WTC11 (cell line): Measurements from ENCODE around the gene STAT1.

Experiments
- TF ChIP-seq, protein P1 (sequence below): fragments of 200-600 bp; IDR thresholded peaks from 2 replicates; pipeline ENCODE4 v1.8.0; 2022; ENCODE audit warnings: antibody characterized with exemption
- TF ChIP-seq, protein P2 (sequence below): sonication (generic); formaldehyde crosslinking; IDR thresholded peaks from 2 replicates; pipeline ENCODE4 v1.8.0; 2022; ENCODE audit warnings: mild to moderate bottlenecking, missing genetic modification reagents
- TF ChIP-seq, protein P3 (sequence below): sonication (generic); formaldehyde crosslinking; IDR thresholded peaks from 2 replicates; pipeline ENCODE4 v1.8.1; 2022; ENCODE audit warnings: low read depth, missing genetic modification reagents, borderline replicate concordance

DNA sequence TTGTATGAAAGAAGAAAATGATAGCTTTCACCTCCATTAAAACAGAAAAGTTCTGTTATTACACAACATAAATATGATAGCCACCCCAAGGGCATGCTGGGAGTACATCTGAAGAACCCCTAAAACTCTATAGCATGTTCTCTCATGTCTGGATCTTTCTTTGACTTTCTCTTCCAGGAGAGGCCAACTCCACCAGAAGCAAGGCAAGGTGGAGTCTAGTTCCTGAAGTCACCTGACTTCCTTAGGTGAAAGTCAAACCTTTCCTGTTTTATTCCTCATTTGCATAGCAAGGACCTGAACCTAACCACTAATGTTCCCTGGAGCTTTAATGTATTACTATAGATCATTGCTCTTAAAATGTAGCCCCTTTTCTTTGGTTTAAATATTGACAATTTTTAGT, 5.7 kb downstream of the STAT1 start:
- TF ChIP-seq, protein P1, sequence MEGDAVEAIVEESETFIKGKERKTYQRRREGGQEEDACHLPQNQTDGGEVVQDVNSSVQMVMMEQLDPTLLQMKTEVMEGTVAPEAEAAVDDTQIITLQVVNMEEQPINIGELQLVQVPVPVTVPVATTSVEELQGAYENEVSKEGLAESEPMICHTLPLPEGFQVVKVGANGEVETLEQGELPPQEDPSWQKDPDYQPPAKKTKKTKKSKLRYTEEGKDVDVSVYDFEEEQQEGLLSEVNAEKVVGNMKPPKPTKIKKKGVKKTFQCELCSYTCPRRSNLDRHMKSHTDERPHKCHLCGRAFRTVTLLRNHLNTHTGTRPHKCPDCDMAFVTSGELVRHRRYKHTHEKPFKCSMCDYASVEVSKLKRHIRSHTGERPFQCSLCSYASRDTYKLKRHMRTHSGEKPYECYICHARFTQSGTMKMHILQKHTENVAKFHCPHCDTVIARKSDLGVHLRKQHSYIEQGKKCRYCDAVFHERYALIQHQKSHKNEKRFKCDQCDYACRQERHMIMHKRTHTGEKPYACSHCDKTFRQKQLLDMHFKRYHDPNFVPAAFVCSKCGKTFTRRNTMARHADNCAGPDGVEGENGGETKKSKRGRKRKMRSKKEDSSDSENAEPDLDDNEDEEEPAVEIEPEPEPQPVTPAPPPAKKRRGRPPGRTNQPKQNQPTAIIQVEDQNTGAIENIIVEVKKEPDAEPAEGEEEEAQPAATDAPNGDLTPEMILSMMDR, result no peak
- TF ChIP-seq, protein P2, sequence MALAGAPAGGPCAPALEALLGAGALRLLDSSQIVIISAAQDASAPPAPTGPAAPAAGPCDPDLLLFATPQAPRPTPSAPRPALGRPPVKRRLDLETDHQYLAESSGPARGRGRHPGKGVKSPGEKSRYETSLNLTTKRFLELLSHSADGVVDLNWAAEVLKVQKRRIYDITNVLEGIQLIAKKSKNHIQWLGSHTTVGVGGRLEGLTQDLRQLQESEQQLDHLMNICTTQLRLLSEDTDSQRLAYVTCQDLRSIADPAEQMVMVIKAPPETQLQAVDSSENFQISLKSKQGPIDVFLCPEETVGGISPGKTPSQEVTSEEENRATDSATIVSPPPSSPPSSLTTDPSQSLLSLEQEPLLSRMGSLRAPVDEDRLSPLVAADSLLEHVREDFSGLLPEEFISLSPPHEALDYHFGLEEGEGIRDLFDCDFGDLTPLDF, result no peak
- TF ChIP-seq, protein P3, sequence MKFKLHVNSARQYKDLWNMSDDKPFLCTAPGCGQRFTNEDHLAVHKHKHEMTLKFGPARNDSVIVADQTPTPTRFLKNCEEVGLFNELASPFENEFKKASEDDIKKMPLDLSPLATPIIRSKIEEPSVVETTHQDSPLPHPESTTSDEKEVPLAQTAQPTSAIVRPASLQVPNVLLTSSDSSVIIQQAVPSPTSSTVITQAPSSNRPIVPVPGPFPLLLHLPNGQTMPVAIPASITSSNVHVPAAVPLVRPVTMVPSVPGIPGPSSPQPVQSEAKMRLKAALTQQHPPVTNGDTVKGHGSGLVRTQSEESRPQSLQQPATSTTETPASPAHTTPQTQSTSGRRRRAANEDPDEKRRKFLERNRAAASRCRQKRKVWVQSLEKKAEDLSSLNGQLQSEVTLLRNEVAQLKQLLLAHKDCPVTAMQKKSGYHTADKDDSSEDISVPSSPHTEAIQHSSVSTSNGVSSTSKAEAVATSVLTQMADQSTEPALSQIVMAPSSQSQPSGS, result no peak
